K562 (cell line): ENCODE measurements around the gene POGLUT2. TPM values are rescaled to one million over a fixed set of nuclear protein-coding genes. Genes with fewer than 3 reads are reported as not detected.

ENCODE experiments used
- ATAC-seq: fragments of 200-7000 bp; cut with Tn5 transposase; 3 replicates; pipeline ENCODE4 v1.9.1; 2020; ENCODE audit warnings: moderate library complexity
- Bru-seq: library from RNA; stranded (reverse); fragments of 400-500 nt; gene quantifications from one replicate; lab custom pipeline; 2021; lab: Mats Ljungman, UMichigan
- BruChase-seq, 2 experiments: library from RNA; stranded (reverse); fragments of 400-500 nt; gene quantifications; one replicate each; lab custom pipeline; 2021; lab: Mats Ljungman, UMichigan
- BruUV-seq: library from RNA; stranded (reverse); fragments of 400-500 nt; replicated peaks from 2 replicates; lab custom pipeline; 2021; lab: Mats Ljungman, UMichigan
- CTCF ChIA-PET: fragments of 300-600 bp; formaldehyde crosslinking; extraction: SDS; loops from one replicate; lab custom pipeline; 2021; ENCODE audit warnings: low intra/inter-chr PET ratio; lab: Yijun Ruan, JAX
- POLR2A ChIA-PET: fragments of 300-600, 350-650 bp; sonication (Branson Sonifier 250); formaldehyde crosslinking; extraction: SDS; loops from one replicate; lab custom pipeline; 2021; ENCODE audit warnings: antibody characterized with exemption, inconsistent platforms; lab: Yijun Ruan, JAX
- DNase-seq, 4 experiments: peaks; one replicate each; pipeline versions ENCODE4 v3.0.0 to v3.0.0-alpha.2; 2011 to 2018; ENCODE audit warnings: low spot score in 3 of 4, mixed read lengths in 3 of 4; ENCODE audit errors: extremely low read depth in 1 of 4
- FAIRE-seq: peaks from 2 replicates; lab custom pipeline; 2011; peaks lifted over from hg19 to GRCh38; lab: Jason Lieb, UNC
- H2AFZ ChIP-seq: 2 replicates; pipeline ENCODE4 v1.6.0; 2011; ENCODE audit warnings: low read depth, low read length, control low read depth, inconsistent platforms
- H3K27ac ChIP-seq: fragments of 200-600 bp; 3 replicates; pipeline ENCODE4 v1.8.0; 2011; ENCODE audit warnings: low read depth, mild to moderate bottlenecking, control low read depth, inconsistent platforms, low read length, moderate library complexity, mixed read lengths; ENCODE audit errors: extremely low read depth
- H3K27me3 ChIP-seq, 2 experiments: fragments of 300-600 bp in 1 of 2; 2 replicates in 1 of 2; 3 replicates in 1 of 2; pipeline versions ENCODE4 v1.6.0 to v1.8.0; 2011; ENCODE audit warnings: inconsistent platforms in 2 of 2, low read length in 2 of 2, mild to moderate bottlenecking in 1 of 2, mixed read lengths in 1 of 2, moderate library complexity in 1 of 2; ENCODE audit not compliant: control insufficient read depth in 2 of 2, insufficient read depth in 2 of 2
- H3K36me3 ChIP-seq: fragments of 300-600 bp; 3 replicates; pipeline ENCODE4 v1.8.0; 2011; ENCODE audit warnings: mild to moderate bottlenecking, low read length, inconsistent platforms; ENCODE audit not compliant: control insufficient read depth, insufficient read depth
- H3K4me1 ChIP-seq, 2 experiments: fragments of 200-600 bp in 1 of 2; replicated peaks in 1 of 2; 2 replicates in 1 of 2; 3 replicates in 1 of 2; pipeline versions ENCODE4 v1.5.1 to v1.8.0; 2011; ENCODE audit warnings: inconsistent platforms in 2 of 2, low read length in 2 of 2, mild to moderate bottlenecking in 1 of 2, mixed read lengths in 1 of 2, moderate library complexity in 1 of 2; ENCODE audit not compliant: control insufficient read depth in 2 of 2, insufficient read depth in 2 of 2
- H3K4me2 ChIP-seq: 2 replicates; pipeline ENCODE4 v1.6.1; 2011; ENCODE audit warnings: low read length, control low read depth, inconsistent platforms, mixed read lengths; ENCODE audit not compliant: insufficient read depth
- H3K4me3 ChIP-seq: fragments of 200-600 bp; sonication (generic), shearing (Covaris generic); 2 replicates; pipeline ENCODE4 v1.5.1; 2016; ENCODE audit warnings: control low read depth, inconsistent platforms
- H3K79me2 ChIP-seq: fragments of 200-600 bp; 3 replicates; pipeline ENCODE4 v1.8.0; 2011; ENCODE audit warnings: low read length, inconsistent platforms; ENCODE audit not compliant: control insufficient read depth, insufficient read depth
- H3K9ac ChIP-seq, 2 experiments: 2 replicates each; pipeline versions ENCODE4 v1.6.0 to v1.6.1; 2011; ENCODE audit warnings: low read depth in 2 of 2, low read length in 2 of 2, control low read depth in 1 of 2, inconsistent platforms in 1 of 2, mild to moderate bottlenecking in 1 of 2, mixed read lengths in 1 of 2; ENCODE audit not compliant: insufficient read depth in 1 of 2
- H3K9me1 ChIP-seq: one replicate; pipeline ENCODE4 v1.6.0; 2011; ENCODE audit warnings: inconsistent platforms, mild to moderate bottlenecking, low read length, moderate library complexity; ENCODE audit not compliant: control insufficient read depth, insufficient read depth
- H3K9me3 ChIP-seq: replicated peaks from 2 replicates; pipeline ENCODE4 v1.5.1; 2011; ENCODE audit warnings: low read depth, low read length, inconsistent platforms; ENCODE audit not compliant: control insufficient read depth, insufficient read depth
- H4K20me1 ChIP-seq: replicated peaks from 2 replicates; pipeline ENCODE4 v1.6.1; 2011; ENCODE audit warnings: low read length, inconsistent platforms, mixed read lengths; ENCODE audit not compliant: control insufficient read depth, insufficient read depth
- CBX8 ChIP-seq: fragments of 200-600 bp; sonication (generic); IDR thresholded peaks from 2 replicates; pipeline ENCODE4 v1.6.1; 2012; ENCODE audit warnings: borderline replicate concordance, mixed run types, low read depth, mild to moderate bottlenecking, moderate library complexity, mixed read lengths, low read length, control low read depth, inconsistent platforms; ENCODE audit not compliant: poor library complexity, severe bottlenecking; ENCODE audit errors: extremely low read depth
- MAX ChIP-seq: sonication (generic); formaldehyde crosslinking; IDR thresholded peaks from 2 replicates; pipeline ENCODE4 v1.9.0; 2022; ENCODE audit warnings: mild to moderate bottlenecking, missing genetic modification reagents
- MNT ChIP-seq, 2 experiments: fragments of 450-650 bp; conservative IDR thresholded peaks; 2 replicates each; pipeline ENCODE4 v1.6.1; 2017; ENCODE audit warnings: mild to moderate bottlenecking in 2 of 2, moderate library complexity in 2 of 2
- MYC ChIP-seq, 2 experiments: fragments of 250-450 bp in 1 of 2; sonication (Bioruptor Pico) in 1 of 2; IDR thresholded peaks; 2 replicates each; pipeline versions ENCODE4 v1.5.1 to v1.6.1; 2012 to 2021; ENCODE audit warnings: low read depth in 2 of 2, borderline replicate concordance in 1 of 2, improper control_type of control experiment in 1 of 2, low read length in 1 of 2, mild to moderate bottlenecking in 1 of 2, moderate library complexity in 1 of 2
- NCOA1 ChIP-seq: fragments of 450-650 bp; IDR thresholded peaks from 2 replicates; pipeline ENCODE4 v1.6.1; 2016; ENCODE audit warnings: low read depth
- STAT5A ChIP-seq: IDR thresholded peaks from 2 replicates; pipeline ENCODE4 v1.6.1; 2012; ENCODE audit warnings: low read length, inconsistent platforms, borderline replicate concordance
- ZHX1 ChIP-seq: fragments of 150-350 bp; conservative IDR thresholded peaks from 2 replicates; pipeline ENCODE4 v1.6.1; 2014; ENCODE audit warnings: low read length
- ZNF436 ChIP-seq: fragments of 250-450, 450-650 bp; sonication (Bioruptor Pico); formaldehyde crosslinking; IDR thresholded peaks from 2 replicates; pipeline ENCODE4 v1.7.0; 2020; ENCODE audit warnings: mild to moderate bottlenecking
- ZNF444 ChIP-seq: fragments of 250-450 bp; sonication (Bioruptor Pico); IDR thresholded peaks from 2 replicates; pipeline ENCODE4 v1.4.0; 2020; ENCODE audit warnings: mild to moderate bottlenecking, moderate library complexity
- WGBS: fragments of 100-300 bp; shearing (Covaris generic); methylation state at CpG from one replicate; pipeline ENCODE4 v1.1.6; 2016; ENCODE audit warnings: low coverage, mixed read lengths; ENCODE audit not compliant: insufficient coverage; ENCODE audit errors: missing lambda C conversion rate; 5-methylcytosine and 5-hydroxymethylcytosine counted together
- in situ Hi-C: fragments of 300-500 bp; cut with MboI; formaldehyde crosslinking; loops from 4 replicates; pipeline ENCODE4 v1.15.0; 2018; ENCODE audit warnings: inconsistent platforms, mixed read lengths
- intact Hi-C: fragments of 100-400 bp; cut with micrococcal nuclease; formaldehyde crosslinking; loops from 2 replicates; pipeline ENCODE4 v1.14.2; 2022
- long read RNA-seq, 3 experiments: library from polyadenylated mRNA in 2 of 3; library from RNA in 1 of 3; unstranded in 2 of 3; stranded (forward) in 1 of 3; transcript quantifications; one replicate each; pipeline ENCODE4 v2.0.0, GENCODE V29; 2019 to 2022
- polyA minus RNA-seq, 3 experiments: library from RNA; depleted of rRNA, polyadenylated mRNA; stranded (reverse); fragments of >200 nt; gene quantifications; 2 replicates each; pipeline ENCODE4 v1.2.3, GENCODE V29; 2011
- polyA plus RNA-seq, 8 experiments: library from polyadenylated mRNA; depleted of rRNA in 4 of 8; stranded (reverse) in 5 of 8; unstranded in 3 of 8; fragments of >200 nt; fragmentation: Nextera tagmentation in 2 of 8; fragmentation: Illumina TruSeq in 1 of 8; extraction: Ambion mirVana in 2 of 8; extraction: Trizol in 1 of 8; gene quantifications; 2 replicates each; pipeline versions ENCODE4 v1.2.1 to v1.2.3, GENCODE V29; 2011 to 2014; ENCODE audit warnings: inconsistent platforms in 1 of 8, missing spikeins in 1 of 8
- total RNA-seq, 7 experiments: library from RNA; depleted of rRNA in 6 of 7; stranded (reverse); fragments of >200 nt in 6 of 7; fragmentation: Illumina TruSeq in 2 of 7; extraction: Trizol in 2 of 7; gene quantifications; 2 replicates each; pipeline versions ENCODE4 v1.2.1 to v1.2.3, GENCODE V29; 2011 to 2021; ENCODE audit warnings: low replicate concordance in 1 of 7

POGLUT2 gene
- total RNA-seq (2011; cell fraction: chromatin; rRNA removed; ENCODE audit: low replicate concordance): 9.5 and 12.8 TPM in 2 replicates
- 11.4 and 12.0 TPM in 2 replicates for total RNA-seq (2011; cell fraction: nucleolus; rRNA removed)
- total RNA-seq (2011; cell fraction: nucleoplasm; rRNA removed): 9.9 and 13.9 TPM in 2 replicates
- total RNA-seq (2014; rRNA removed) (10.3 and 11.8 TPM in 2 replicates), total RNA-seq (2014; rRNA removed; fragmentation: Illumina TruSeq; extraction: Trizol) (10.8 and 11.6 TPM in 2 replicates), total RNA-seq (2015; rRNA removed; fragmentation: Illumina TruSeq; extraction: Trizol) (11.2 and 11.4 TPM in 2 replicates), total RNA-seq (2021) (9.7 and 10.6 TPM in 2 replicates), polyA plus RNA-seq (2011; rRNA removed) (9.2 and 11.8 TPM in 2 replicates), polyA plus RNA-seq (2014; fragmentation: Illumina TruSeq; extraction: Trizol) (9.4 and 11.4 TPM in 2 replicates), polyA plus RNA-seq (2014; fragmentation: Nextera tagmentation; extraction: Ambion mirVana) (1 to 10 TPM; 3.8 to 5.2 TPM), polyA plus RNA-seq (2014; rRNA removed) (9.3 and 15.3 TPM in 2 replicates), polyA minus RNA-seq (2011; rRNA and poly(A)+ RNA removed) (7.8 and 8.8 TPM in 2 replicates), Bru-seq, nascent RNA (percentile 57 among the genes with signal in this experiment), BruChase-seq, experiment 1, labeled RNA remaining after a 2-hour chase (percentile 58 among the genes with signal in this experiment), BruChase-seq, experiment 2, labeled RNA remaining after a 6-hour chase (percentile 65 among the genes with signal in this experiment)
- polyA plus RNA-seq (2011; cell fraction: cytosol; rRNA removed): 5.7 and 6.6 TPM in 2 replicates
- 4.2 and 6.4 TPM in 2 replicates for polyA plus RNA-seq (2011; cell fraction: nucleus; rRNA removed)
- polyA plus RNA-seq (2012): 9.0 and 10.9 TPM in 2 replicates
- polyA minus RNA-seq (2011; cell fraction: cytosol; rRNA and poly(A)+ RNA removed): 4.4 and 4.9 TPM in 2 replicates
- 5.3 and 7.0 TPM in 2 replicates for polyA minus RNA-seq (2011; cell fraction: nucleus; rRNA and poly(A)+ RNA removed)
- long read RNA-seq, experiment 1, transcript KDELC1-201 (10 exons, 2,060 nt): major isoform, 33 of 43 reads
- long read RNA-seq, experiment 1, partial matches to known transcripts: 6 of 43 reads
- long read RNA-seq, experiment 1, other reads (novel, unspliced or antisense): 4 of 43 reads
- long read RNA-seq, experiment 2, partial matches to known transcripts: 2 of 8 reads
- long read RNA-seq, experiment 2, other reads (novel, unspliced or antisense): 2 of 8 reads
- long read RNA-seq, experiment 3, transcript KDELC1-201 (10 exons, 2,060 nt): major isoform, 13 of 15 reads
- long read RNA-seq, experiment 3, partial matches to known transcripts: 1 of 15 reads
- long read RNA-seq, experiment 3, other reads (novel, unspliced or antisense): 1 of 15 reads

- no peaks in the 10 kb centered on the region for H3K9me3 ChIP-seq
- peak within 1 kb of the TSS; percentile 76 for H3K27ac ChIP-seq
- peak within 1 kb of the TSS; percentile 93 for H3K4me2 ChIP-seq
- no peaks in the 10 kb centered on the region for H3K9me1 ChIP-seq
- in situ Hi-C loops (no loop called here), intact Hi-C loops (loop anchor here (1.0 kb wide), 1 partner anchor 26 kb away; the partner anchor contains the start of gene TEX30)
- CTCF ChIA-PET: no interaction called here
- H3K9ac ChIP-seq: peak within 1 kb of the TSS; percentile 79 to 97
- peaks cover 36% of the 10 kb centered on the region for H3K79me2 ChIP-seq
- DNase-seq (peak; percentile 87 to 96 (median 90)), FAIRE-seq (peak; percentile 95), ATAC-seq (peak; percentile 92)
- H2AFZ ChIP-seq: peak within 1 kb of the TSS; percentile 83
- under 1% methylated on average over 19 of the region's 72 CpGs for WGBS
- H3K36me3 ChIP-seq: no peaks in the 10 kb centered on the region
- TSS peak; percentile 71 for BruUV-seq
- H3K27me3 ChIP-seq: no peaks in the 10 kb centered on the region
- H3K4me1 ChIP-seq: peaks cover 4 to 24% of the 10 kb centered on the region in 2 experiments; a peak in 4 of 5 replicates
- no peaks in the 10 kb centered on the region for H4K20me1 ChIP-seq
- peak within 1 kb of the TSS; percentile 76 for H3K4me3 ChIP-seq
- POLR2A ChIA-PET: interaction anchor here (0.6 to 0.8 kb wide), 2 partner anchors 25 to 1971 kb away, joined by 3 read pairs; partner anchors contain the start of gene TEX30
- TF ChIP-seq ZHX1: no peak
- no peak for TF ChIP-seq ZNF436
- no peak for TF ChIP-seq NCOA1
- TF ChIP-seq MYC (IDR thresholded peaks at IDR 0.05; ENCODE audit: low read depth, low read length): peak; percentile 59
- no peak for TF ChIP-seq MYC (CRISPR knock-in tag; IDR thresholded peaks at IDR 0.05; ENCODE audit: borderline replicate concordance, low read depth)
- TF ChIP-seq STAT5A: no peak
- no peak for TF ChIP-seq ZNF444 (CRISPR knock-in tag)
- no peak for TF ChIP-seq CBX8
- TF ChIP-seq MAX (CRISPR knock-in tag): no peak
- TF ChIP-seq MNT (conservative IDR thresholded peaks at IDR 0.05): peak; percentile 55 to 73
These were observed at the start of gene POGLUT2, which contains the start of gene BIVM for GRCh38 chr13:102798581-102799425. TSS of gene POGLUT2 (minus strand) at chr13:102798976. CDS start at chr13:102798670, 306 bp downstream. TSS of gene BIVM (plus strand) at chr13:102799119. CDS start at chr13:102807268, 8,149 bp downstream.
